Hepatocyte (in vitro differentiated cells): ENCODE data around the gene ATP13A3.

ENCODE experiments used
- CTCF ChIP-seq: fragments of 200-600 bp; sonication (generic); IDR thresholded peaks from 2 replicates; pipeline ENCODE4 v1.5.1; 2016; ENCODE audit warnings: antibody characterized with exemption, mild to moderate bottlenecking; ENCODE audit not compliant: poor library complexity
- EZH2 ChIP-seq: fragments of 200-600 bp; sonication (generic); IDR thresholded peaks from 2 replicates; pipeline ENCODE4 v1.6.1; 2016; ENCODE audit warnings: antibody characterized with exemption, mild to moderate bottlenecking, borderline replicate concordance
- EZH2phosphoT487 ChIP-seq: fragments of 200-600 bp; sonication (generic); IDR thresholded peaks from one replicate; pipeline ENCODE4 v1.6.1; 2018; ENCODE audit warnings: antibody characterized with exemption, mild to moderate bottlenecking, low read depth, moderate library complexity; ENCODE audit not compliant: unreplicated experiment, severe bottlenecking

DNA sequence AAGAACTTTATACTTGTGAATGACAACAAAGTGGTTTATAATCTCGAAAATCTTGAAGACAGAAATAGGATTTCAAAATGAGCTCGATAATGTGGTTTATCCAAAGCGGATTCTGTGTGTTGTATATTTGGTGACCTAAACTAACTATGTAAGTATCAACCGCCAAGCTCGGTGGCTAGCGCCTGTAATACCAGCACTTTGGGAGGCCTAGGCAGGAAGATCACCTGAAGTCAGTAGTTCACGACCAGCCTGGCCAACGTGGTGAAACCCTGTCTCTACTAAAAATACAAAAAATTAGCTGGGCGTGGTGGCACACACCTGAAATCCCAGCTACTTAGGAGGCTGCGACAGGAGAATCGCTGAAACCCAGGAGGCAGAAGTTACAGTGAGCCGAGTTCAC is 2.2 kb downstream of the ATP13A3 start:
- TF ChIP-seq EZH2 (no peak), CTCF (no peak), EZH2phosphoT487 (no peak)
